ENCODE data around the gene KRR1.

KRR1 gene

DNA sequence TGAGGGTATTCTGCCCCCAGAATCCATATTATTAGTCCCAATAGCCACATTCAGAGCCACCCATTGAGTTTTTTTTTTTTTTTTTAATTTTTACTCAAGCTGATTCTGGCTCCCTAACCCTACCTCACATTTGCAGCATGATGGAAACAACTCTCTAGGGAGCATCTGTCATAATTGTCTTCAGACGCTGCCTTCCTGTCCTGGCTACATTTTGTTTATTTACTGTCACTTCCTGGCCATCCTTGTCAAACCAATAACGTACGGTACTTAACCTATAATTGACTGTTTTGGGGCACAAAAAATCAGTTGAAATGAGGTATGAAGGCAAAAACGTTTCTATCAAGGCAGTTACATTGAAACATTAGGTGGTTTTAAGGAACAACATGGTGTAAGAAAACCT is 28.8 kb downstream of the KRR1 start:
- no peak for TF ChIP-seq ZFX (IDR thresholded peaks at IDR 0.05)
- TF ChIP-seq, protein P1, sequence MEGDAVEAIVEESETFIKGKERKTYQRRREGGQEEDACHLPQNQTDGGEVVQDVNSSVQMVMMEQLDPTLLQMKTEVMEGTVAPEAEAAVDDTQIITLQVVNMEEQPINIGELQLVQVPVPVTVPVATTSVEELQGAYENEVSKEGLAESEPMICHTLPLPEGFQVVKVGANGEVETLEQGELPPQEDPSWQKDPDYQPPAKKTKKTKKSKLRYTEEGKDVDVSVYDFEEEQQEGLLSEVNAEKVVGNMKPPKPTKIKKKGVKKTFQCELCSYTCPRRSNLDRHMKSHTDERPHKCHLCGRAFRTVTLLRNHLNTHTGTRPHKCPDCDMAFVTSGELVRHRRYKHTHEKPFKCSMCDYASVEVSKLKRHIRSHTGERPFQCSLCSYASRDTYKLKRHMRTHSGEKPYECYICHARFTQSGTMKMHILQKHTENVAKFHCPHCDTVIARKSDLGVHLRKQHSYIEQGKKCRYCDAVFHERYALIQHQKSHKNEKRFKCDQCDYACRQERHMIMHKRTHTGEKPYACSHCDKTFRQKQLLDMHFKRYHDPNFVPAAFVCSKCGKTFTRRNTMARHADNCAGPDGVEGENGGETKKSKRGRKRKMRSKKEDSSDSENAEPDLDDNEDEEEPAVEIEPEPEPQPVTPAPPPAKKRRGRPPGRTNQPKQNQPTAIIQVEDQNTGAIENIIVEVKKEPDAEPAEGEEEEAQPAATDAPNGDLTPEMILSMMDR (conservative IDR thresholded peaks at IDR 0.05), result no peak
- no peak overlapping the region for H3K27ac ChIP-seq

DNA sequence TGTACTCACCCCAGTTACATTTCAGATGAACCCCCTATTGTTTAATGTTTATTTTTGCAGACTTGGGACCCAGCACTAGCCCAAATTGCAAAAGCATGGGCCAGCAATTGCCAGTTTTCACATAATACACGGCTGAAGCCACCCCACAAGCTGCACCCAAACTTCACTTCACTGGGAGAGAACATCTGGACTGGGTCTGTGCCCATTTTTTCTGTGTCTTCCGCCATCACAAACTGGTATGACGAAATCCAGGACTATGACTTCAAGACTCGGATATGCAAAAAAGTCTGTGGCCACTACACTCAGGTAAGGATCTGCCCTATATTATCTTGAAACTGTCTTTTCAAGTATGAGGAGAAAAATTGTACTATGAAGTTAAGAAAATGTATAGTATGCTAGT is 29.6 kb downstream of the KRR1 start:
- TF ChIP-seq, protein P1 (conservative IDR thresholded peaks at IDR 0.05), result no peak
- no peak for TF ChIP-seq ZFX (IDR thresholded peaks at IDR 0.05)
- no peak overlapping the region for H3K27ac ChIP-seq

DNA sequence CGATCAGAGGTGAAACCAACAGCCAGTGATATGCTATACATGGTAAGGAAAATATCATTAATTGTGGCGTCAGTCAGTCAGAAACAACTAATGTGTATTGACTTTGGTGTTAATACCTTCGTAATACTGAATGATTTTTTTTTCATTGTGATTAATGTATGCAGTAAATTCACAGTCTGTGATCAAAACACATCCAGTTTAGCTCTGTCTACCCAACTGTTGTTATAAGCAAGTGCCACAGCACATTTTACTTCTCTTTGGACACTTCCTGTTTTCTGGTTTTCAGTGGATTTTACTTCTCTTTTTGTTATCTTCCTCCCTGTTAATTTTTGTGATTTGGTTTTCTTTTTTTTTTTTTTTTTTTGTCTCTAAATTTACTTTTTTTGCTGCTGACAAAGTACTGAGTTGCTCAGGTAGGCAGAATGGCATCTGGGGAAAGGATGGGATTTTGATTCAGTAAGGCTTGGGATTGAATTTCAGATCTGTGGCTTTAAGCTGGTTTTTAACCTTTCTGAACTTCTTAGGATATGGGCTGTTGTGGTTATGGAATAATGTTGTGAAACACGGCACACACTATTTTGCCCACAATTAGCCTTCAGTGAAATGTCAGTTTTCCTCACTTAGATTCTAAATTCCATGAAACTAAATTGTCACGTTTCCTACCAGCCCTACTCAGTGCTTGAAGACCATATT is 30.2 kb downstream of the KRR1 start:
- H3K27ac ChIP-seq, result no peak overlapping the region
- TF ChIP-seq, protein P1 (conservative IDR thresholded peaks at IDR 0.05), result no peak
- TF ChIP-seq ZFX (IDR thresholded peaks at IDR 0.05), result no peak

DNA sequence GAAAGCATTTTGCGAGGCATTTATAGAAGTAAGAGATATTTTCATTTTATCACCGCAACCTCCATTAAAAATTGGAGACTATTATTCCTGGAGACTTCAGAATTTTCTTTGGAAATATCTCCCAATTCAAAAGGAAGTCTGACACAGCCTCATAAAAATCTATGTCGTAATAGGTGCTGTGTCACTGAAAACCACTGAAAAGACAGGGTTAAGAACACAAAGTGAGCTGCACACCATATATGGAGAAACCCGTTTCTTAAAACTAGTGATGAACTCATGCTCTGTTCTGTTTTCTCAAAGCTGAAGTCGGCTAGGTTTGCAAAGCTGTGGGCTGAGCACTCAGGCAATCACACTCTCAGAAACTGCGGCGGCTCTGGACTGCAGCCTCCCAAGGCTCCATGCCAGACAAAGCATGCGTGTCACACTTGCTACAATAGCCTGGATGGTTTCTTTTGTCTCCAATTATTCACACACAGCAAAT is 30.9 kb downstream of the KRR1 start, which contains the start of gene GLIPR1:
TSS of gene GLIPR1 (plus strand) at position 287 of the 481 bp plus-strand sequence. CDS start at position 413, 126 bp downstream.
- H3K27ac ChIP-seq, result no peak within 1 kb of the TSS

DNA sequence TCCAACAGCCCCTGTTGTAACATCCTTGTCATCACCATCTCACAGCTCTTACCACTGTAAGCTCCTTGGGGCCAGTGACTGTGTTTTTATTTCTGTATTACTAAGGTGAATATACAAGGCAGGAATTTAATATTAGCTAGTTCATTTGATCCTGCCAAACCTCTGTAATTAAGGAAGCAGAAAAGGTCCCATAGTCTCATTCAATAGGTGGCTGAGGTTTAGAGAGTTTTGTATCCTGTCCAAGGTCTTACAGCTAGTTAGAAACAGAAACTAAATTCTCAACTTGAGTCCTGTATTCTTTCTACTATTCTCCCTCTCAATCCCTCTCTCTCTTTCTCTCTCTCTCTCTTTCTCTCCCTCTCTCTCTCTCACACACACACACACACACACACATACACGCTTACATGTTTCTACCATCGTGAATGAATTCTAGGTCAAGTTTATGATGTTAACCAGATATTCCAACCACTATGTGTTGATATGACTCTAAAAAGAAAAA is 31.4 kb downstream of the KRR1 start:
- TF ChIP-seq, protein P1 (conservative IDR thresholded peaks at IDR 0.05), result no peak
- TF ChIP-seq ZFX (IDR thresholded peaks at IDR 0.05), result no peak
- no peak overlapping the region for H3K27ac ChIP-seq

More for the DNA sequence above, 30.9 kb downstream of the KRR1 start, which contains the start of gene GLIPR1:
- TF ChIP-seq, protein P1 (conservative IDR thresholded peaks at IDR 0.05), result no peak
- no peak for TF ChIP-seq ZFX (IDR thresholded peaks at IDR 0.05)

DNA sequence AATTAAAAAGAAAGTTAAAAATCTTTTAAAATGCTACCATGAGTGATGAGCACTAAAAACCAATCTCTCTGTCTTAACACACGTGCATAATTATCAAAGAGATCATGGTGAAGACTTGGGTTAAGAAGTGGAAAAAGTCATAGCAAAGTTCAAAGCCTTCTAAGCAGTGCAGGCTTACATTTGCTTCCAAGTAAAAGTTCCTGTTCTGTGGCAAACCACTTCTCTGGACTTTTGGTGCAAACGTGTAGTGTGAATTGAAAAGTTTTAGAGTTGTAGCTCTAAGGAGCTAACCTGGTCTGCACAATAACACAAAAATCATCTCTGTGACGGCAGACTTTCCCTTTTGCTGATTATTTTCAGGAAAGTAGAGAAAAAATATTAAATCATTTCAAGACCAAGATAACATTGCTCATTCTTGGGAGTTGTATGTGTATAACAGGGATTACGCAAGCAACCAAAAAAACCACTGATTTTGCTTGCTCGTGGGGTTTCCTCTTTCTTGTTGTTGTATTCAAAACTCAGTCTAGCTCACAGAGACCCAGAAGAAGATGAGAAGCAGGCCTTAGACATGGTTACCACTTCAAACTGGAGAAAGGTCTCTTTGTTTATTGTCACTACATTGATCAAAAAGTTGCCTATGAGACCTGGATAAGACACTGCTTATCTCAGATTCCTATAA is 33.2 kb downstream of the KRR1 start:
- no peak for TF ChIP-seq ZFX (IDR thresholded peaks at IDR 0.05)
- TF ChIP-seq, protein P1 (conservative IDR thresholded peaks at IDR 0.05), result no peak
- H3K27ac ChIP-seq, result no peak overlapping the region

DNA sequence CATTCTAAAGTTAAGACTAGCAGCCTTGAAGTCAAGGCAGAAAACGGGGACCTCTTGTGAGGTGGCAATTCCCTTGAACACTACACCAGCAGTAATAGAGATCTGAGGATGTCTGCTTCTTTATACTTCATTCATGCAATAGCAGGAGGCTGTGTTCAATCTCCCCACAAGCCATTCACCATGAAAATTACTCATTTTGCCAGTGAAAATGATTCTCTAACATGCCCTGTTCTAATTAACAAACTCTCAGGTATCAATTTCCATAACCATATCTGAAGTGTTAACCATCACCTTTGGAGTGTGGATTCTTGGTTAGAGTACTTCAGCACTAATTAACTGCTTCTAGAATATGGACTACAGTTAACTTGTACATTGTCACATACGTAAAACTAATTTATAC is 34.3 kb downstream of the KRR1 start:
- TF ChIP-seq, protein P1 (conservative IDR thresholded peaks at IDR 0.05), result no peak
- no peak for TF ChIP-seq ZFX (IDR thresholded peaks at IDR 0.05)
- H3K27ac ChIP-seq, result no peak overlapping the region

All from C4-2B (cell line).